Sigmoid colon (tissue), 7 donors: ENCODE measurements around the gene FBXO2. TPM values are rescaled to one million over a fixed set of nuclear protein-coding genes. Genes with fewer than 3 reads are reported as not detected.

Source experiments
- DNase-seq: peaks from one replicate; pipeline ENCODE4 v3.0.0-alpha.2; 2019
- H3K27ac ChIP-seq, 4 donors: fragments of 200-600 bp; sonication (generic); one replicate each; pipeline ENCODE4 v1.5.1; 2016 to 2019; ENCODE audit warnings: mild to moderate bottlenecking in 1 of 4
- H3K27me3 ChIP-seq, 3 donors: fragments of 200-600 bp; sonication (generic); one replicate each; pipeline ENCODE4 v1.5.1; 2019; ENCODE audit warnings: mild to moderate bottlenecking in 1 of 3
- H3K36me3 ChIP-seq, 4 donors: fragments of 200-600 bp; sonication (generic); one replicate each; pipeline ENCODE4 v1.5.1; 2016 to 2019
- H3K4me1 ChIP-seq, 4 donors: fragments of 200-600 bp; sonication (generic); one replicate each; pipeline ENCODE4 v1.5.1; 2017 to 2019
- H3K4me3 ChIP-seq, 4 donors: fragments of 200-600 bp; sonication (generic); one replicate each; pipeline ENCODE4 v1.5.1; 2017 to 2019; ENCODE audit warnings: mild to moderate bottlenecking in 2 of 4, moderate library complexity in 1 of 4
- H3K9me3 ChIP-seq, 4 donors: fragments of 200-600 bp in 3 of 4; sonication (generic) in 3 of 4; one replicate each; pipeline versions ENCODE4 v1.5.1 to v1.6.1; 2013 to 2019
- CTCF ChIP-seq, 4 experiments: fragments of 450-650 bp in 3 of 4; fragments of 200-600 bp in 1 of 4; IDR thresholded peaks; one replicate each; pipeline ENCODE4 v1.5.1; 2016 to 2019; ENCODE audit warnings: antibody characterized with exemption in 4 of 4, mild to moderate bottlenecking in 3 of 4, moderate library complexity in 2 of 4
- EP300 ChIP-seq, 4 donors: sonication (generic); formaldehyde crosslinking; IDR thresholded peaks; one replicate each; pipeline ENCODE4 v1.6.1; 2017; ENCODE audit warnings: antibody characterized with exemption in 4 of 4
- POLR2A ChIP-seq, 2 donors: fragments of 450-650 bp; IDR thresholded peaks; one replicate each; pipeline ENCODE4 v1.6.1; 2016; ENCODE audit warnings: antibody characterized with exemption in 2 of 2, mild to moderate bottlenecking in 2 of 2, moderate library complexity in 2 of 2
- POLR2AphosphoS5 ChIP-seq, 4 donors: sonication (generic); formaldehyde crosslinking; IDR thresholded peaks; one replicate each; pipeline ENCODE4 v1.6.1; 2017; ENCODE audit warnings: antibody characterized with exemption in 4 of 4
- WGBS, 2 donors: extraction: QIAGEN DNeasy Blood & Tissue Kit; methylation state at CpG; one replicate each; pipeline ENCODE4 v1.1.7; 2013; 5-methylcytosine and 5-hydroxymethylcytosine counted together
- intact Hi-C: fragments of 100-400 bp; cut with DNase I; formaldehyde crosslinking; loops from one replicate; pipeline ENCODE4 v1.15.1; 2023
- polyA plus RNA-seq, 3 donors: library from polyadenylated mRNA; stranded (reverse); fragments of 200-250 nt; gene quantifications; one replicate each; pipeline ENCODE4 v1.2.3, GENCODE V29; 2013
- total RNA-seq, 4 donors: library from RNA; depleted of rRNA; stranded (reverse); fragments of >200 nt; gene quantifications; one replicate each; pipeline ENCODE4 v1.1.0, GENCODE V29; 2016
- donor health status: healthy with polysubstance abuse.
- donor health status: Bipolar disorder and iron deficiency.
- donor health status: healthy.

The FBXO2 gene
- total and polyA plus RNA-seq, 7 donors = 1.2 to 9.7 (median 3.9) TPM; not detected in 1

DNA sequence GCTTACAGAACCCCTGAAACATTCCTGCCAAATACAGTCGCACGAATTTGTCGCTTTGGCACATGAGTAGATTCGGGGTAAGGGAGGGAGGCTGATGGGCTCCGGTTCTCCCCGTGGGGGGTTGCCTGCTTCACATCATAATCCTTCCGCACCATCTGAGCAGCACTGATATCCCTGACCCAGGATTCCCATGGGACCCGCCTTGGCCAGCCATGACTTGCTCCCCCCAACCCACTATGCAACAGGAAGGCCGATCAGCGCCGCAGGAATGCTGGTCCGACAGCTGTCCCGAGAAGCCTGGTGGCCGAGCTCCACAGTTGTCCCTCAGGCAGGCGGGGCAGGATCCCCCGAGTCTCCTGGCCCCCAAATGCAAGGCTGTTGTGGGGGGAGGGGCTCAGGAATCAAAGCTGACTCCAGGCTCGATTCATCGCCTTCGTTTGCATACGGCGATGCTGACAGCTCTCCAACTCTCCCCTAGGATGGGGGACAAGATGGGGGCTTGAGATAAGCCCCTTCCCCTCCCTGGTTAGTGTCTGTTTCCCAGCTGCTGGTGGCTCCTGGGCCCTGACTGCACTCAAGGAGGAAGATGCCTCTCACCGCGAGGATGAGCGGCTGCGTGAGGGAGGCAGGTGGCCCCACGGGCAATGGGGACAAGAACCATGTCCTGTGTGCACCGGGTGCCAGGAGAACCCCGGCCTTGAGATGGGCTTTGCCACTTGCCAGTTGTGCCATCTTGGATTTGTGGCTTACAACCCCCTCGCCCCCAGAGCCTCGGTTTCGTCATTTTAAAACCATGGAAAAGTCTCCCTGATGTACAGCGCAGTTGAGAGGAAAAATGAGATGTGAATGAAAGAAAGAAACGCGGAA lies 46.6 kb upstream of the FBXO2 start:
- Histone ChIP-seq H3K27me3 (peaks cover 0 to 85% (median 20%) of the 10 kb centered on the region in 3 donors), H3K36me3 (no peaks in the 10 kb centered on the region), H3K4me1 (peaks cover 0 to 11% (median 8%) of the 10 kb centered on the region in 4 donors), H3K9me3 (no peaks in the 10 kb centered on the region), H3K27ac (no peak overlapping the region), H3K4me3 (no peak overlapping the region)
- intact Hi-C loops = loop anchor here (5.0 kb wide), 1 partner anchor 299 kb away; no protein-coding TSS in a partner anchor
- TF ChIP-seq EP300 (IDR thresholded peaks at IDR 0.05) = no peak
- no peak for TF ChIP-seq CTCF (IDR thresholded peaks at IDR 0.05)
- no peak for TF ChIP-seq POLR2A (IDR thresholded peaks at IDR 0.05)
- TF ChIP-seq POLR2AphosphoS5 (IDR thresholded peaks at IDR 0.05) = no peak
- no peak for DNase-seq
- 53 to 65% methylated on average over 34 of the region's 34 CpGs for WGBS, 2 donors

- 73 to 75% methylated on average over 5 of the region's 5 CpGs for WGBS, 2 donors
- H3K27me3 ChIP-seq = peaks cover 0 to 83% (median 20%) of the 10 kb centered on the region in 3 donors
These were observed 43.6 kb upstream of the FBXO2 start for GRCh38 chr1:11697893-11698210.

GRCh38 chr1:11697188-11697892 lies 43.1 kb upstream of the FBXO2 start:
- intact Hi-C loops = no loop called here
- H3K36me3 ChIP-seq = no peaks in the 10 kb centered on the region
- peaks cover 1 to 83% (median 23%) of the 10 kb centered on the region in 3 donors for H3K27me3 ChIP-seq
- WGBS, 2 donors = 60 to 70% methylated on average over 8 of the region's 8 CpGs
- peaks cover 0 to 11% (median 8%) of the 10 kb centered on the region in 4 donors for H3K4me1 ChIP-seq
- TF ChIP-seq POLR2AphosphoS5 (IDR thresholded peaks at IDR 0.05) (no peak), POLR2A (IDR thresholded peaks at IDR 0.05) (no peak), EP300 (IDR thresholded peaks at IDR 0.05) (no peak)
- no peak overlapping the region for H3K4me3 ChIP-seq
- no peak overlapping the region for H3K27ac ChIP-seq
- no peak for DNase-seq
- H3K9me3 ChIP-seq = no peaks in the 10 kb centered on the region

More at GRCh38 chr1:11697893-11698210, 43.6 kb upstream of the FBXO2 start:
- Histone ChIP-seq H3K36me3 (no peaks in the 10 kb centered on the region), H3K4me1 (peaks cover 0 to 11% (median 8%) of the 10 kb centered on the region in 4 donors), H3K9me3 (no peaks in the 10 kb centered on the region), H3K4me3 (no peak overlapping the region), H3K27ac (no peak overlapping the region)
- DNase-seq = no peak
- intact Hi-C loops = no loop called here
- TF ChIP-seq POLR2AphosphoS5 (IDR thresholded peaks at IDR 0.05) (no peak), EP300 (IDR thresholded peaks at IDR 0.05) (no peak), POLR2A (IDR thresholded peaks at IDR 0.05) (no peak), CTCF (IDR thresholded peaks at IDR 0.05) (no peak)

- H3K4me3 ChIP-seq = no peak overlapping the region
- DNase-seq = no peak
- intact Hi-C loops = no loop called here
- WGBS, 2 donors = 89 to 92% methylated on average over 6 of the region's 6 CpGs
- H3K27ac ChIP-seq = no peak overlapping the region
- H3K27me3 ChIP-seq = peaks cover 16 to 86% (median 34%) of the 10 kb centered on the region in 3 donors
- H3K4me1 ChIP-seq = peaks cover 0 to 15% (median 12%) of the 10 kb centered on the region in 4 donors
- no peak for TF ChIP-seq POLR2AphosphoS5 (IDR thresholded peaks at IDR 0.05)
- H3K36me3 ChIP-seq = no peaks in the 10 kb centered on the region
- no peaks in the 10 kb centered on the region for H3K9me3 ChIP-seq
These were observed 41.6 kb upstream of the FBXO2 start for GRCh38 chr1:11695861-11696260.

GRCh38 chr1:11693917-11694316 lies 39.7 kb upstream of the FBXO2 start:
- WGBS, 2 donors = 43 to 61% methylated on average over 5 of the region's 5 CpGs
- DNase-seq = no peak
- peaks cover 0 to 19% (median 17%) of the 10 kb centered on the region in 4 donors for H3K4me1 ChIP-seq
- H3K36me3 ChIP-seq = no peaks in the 10 kb centered on the region
- H3K27ac ChIP-seq = no peak overlapping the region
- intact Hi-C loops = no loop called here
- TF ChIP-seq EP300 (IDR thresholded peaks at IDR 0.05) (no peak), CTCF (IDR thresholded peaks at IDR 0.05) (no peak), POLR2AphosphoS5 (IDR thresholded peaks at IDR 0.05) (no peak), POLR2A (IDR thresholded peaks at IDR 0.05) (no peak)
- H3K9me3 ChIP-seq = no peaks in the 10 kb centered on the region
- peaks cover 20 to 86% (median 36%) of the 10 kb centered on the region in 3 donors for H3K27me3 ChIP-seq
- no peak overlapping the region for H3K4me3 ChIP-seq
